Measurements from ENCODE around the gene SORL1.

GRCh38 chr11:121554552-121554951 is 102.4 kb downstream of the SORL1 start:
- TF ChIP-seq CTCF (IDR thresholded peaks at IDR 0.05), result no peak
- TF ChIP-seq POLR2A (IDR thresholded peaks at IDR 0.05), result no peak

Measured in testis (tissue), 2 donors.